ENCODE measurements around the gene ACADS.

Gene ACADS

DNA sequence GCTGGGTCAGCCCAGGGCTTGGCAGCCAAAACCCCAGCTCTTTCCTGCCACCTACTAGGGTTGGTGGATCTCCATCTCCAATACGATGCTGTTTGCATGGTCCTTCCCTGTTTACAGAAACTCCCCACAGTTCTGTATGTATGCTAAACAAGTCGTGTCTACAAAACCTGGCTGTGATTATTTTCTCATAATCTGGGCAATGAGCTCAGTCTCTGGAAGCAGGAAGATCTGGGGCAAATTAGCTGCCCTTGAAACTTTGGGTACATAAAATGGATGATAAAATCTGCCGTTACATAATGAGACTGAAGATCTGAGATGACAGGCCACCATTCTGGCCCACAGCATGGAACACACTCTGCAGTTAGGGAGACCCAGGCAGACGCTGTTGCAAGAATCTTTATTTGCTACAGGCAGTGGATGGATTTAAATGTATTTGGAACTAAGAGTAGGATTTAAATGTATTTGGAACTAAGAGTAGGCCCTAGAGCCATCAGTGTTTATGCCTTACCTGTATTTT, 31.7 kb downstream of the ACADS start:
- DNase-seq (ENCODE audit: low read depth in 2 of 2), result no peak

DNA sequence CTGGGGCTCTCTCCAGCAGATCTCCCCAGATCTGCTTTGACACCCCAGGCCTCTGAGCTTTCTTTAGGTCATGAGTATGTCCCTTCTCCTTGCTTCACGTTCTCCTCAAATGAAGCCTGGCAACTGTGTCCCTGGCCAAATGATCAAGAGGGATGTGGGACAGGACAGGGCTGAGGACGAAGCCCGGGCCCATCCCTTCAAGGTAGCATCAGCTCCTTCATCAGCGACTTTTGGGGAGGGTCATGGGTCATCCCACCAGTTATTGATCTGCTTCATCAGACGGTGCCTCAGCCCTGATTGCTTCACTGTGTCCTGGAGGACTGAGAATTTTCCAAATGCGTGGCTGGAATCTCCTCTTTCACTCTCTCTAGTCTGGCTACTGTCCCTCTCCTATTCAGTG, 32.3 kb downstream of the ACADS start:
- no peak for DNase-seq (ENCODE audit: low read depth in 2 of 2)

DNA sequence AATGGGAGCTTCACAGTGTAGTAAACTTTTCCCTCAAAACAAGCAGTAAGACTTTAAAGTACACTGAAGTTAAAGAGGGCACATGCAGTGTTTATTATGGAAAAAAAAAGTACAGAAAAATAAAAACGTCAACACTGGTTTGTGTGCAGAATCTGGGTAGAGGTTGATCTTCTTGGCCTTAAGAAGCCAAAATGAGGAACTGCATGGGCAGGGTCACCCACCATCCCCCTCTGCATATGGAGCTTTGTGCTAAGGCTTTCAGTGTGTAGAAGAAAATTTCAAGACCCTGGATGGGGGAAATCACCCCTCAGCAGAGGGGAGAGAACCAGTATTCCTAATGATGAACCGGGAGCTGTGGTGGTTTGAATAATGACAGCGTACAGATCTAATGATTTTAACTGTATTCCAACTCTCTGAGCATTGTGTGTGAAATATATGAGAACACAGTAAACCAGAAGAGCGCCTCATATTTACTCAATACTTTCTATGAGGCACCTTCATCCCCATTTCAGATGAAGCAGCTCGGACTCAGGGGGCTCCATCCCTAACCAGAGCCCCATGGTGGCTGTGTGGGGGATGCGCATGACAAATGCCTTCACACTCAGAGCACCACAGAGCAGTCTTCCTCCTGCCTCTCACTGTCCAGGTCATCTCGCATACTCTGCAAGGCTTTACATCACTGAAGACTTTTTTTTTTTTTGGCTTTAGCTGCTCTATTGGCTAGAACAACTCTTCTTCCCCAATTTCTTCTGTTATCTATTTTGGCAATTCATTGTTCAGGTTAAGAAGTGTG, 33.4 kb downstream of the ACADS start:
- DNase-seq (ENCODE audit: low read depth in 2 of 2), result no peak

DNA sequence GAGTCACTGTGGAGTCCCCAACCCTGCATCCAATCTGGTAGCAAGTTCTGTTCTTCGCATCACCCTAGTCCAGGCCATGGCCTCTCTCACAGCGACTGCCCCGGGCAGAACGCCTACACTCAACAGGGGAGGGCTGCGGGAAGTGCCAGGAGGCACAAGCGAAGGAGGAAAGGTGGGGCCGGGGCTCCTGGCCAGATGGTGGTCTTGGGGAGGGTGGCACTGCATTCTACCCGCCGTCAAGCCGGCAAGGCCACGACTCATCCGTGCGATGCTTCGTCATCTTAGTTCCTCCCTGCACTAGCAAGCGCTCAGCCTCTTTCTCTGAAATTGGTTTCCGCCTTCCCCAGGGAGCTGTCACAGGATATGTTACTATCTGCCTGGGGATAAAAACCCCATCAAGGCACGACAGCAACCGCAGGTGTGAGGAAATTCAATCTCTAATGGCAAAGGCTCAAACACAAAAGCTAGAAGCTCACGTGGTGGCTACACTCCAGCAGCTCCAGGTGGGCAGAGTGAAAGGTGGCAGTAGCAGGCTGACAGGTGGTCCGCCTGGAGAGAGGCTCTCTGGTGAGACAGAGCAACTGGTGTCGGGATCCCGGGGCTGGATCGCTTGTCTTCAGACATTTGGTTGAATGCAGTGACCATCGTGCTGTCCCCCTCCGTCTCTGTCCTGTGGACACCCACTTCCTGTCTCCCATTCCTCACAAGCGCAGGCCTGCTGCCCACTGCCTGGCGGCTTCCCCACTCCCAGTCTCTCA, 34.1 kb downstream of the ACADS start:
- DNase-seq (ENCODE audit: low read depth in 2 of 2), result no peak

DNA sequence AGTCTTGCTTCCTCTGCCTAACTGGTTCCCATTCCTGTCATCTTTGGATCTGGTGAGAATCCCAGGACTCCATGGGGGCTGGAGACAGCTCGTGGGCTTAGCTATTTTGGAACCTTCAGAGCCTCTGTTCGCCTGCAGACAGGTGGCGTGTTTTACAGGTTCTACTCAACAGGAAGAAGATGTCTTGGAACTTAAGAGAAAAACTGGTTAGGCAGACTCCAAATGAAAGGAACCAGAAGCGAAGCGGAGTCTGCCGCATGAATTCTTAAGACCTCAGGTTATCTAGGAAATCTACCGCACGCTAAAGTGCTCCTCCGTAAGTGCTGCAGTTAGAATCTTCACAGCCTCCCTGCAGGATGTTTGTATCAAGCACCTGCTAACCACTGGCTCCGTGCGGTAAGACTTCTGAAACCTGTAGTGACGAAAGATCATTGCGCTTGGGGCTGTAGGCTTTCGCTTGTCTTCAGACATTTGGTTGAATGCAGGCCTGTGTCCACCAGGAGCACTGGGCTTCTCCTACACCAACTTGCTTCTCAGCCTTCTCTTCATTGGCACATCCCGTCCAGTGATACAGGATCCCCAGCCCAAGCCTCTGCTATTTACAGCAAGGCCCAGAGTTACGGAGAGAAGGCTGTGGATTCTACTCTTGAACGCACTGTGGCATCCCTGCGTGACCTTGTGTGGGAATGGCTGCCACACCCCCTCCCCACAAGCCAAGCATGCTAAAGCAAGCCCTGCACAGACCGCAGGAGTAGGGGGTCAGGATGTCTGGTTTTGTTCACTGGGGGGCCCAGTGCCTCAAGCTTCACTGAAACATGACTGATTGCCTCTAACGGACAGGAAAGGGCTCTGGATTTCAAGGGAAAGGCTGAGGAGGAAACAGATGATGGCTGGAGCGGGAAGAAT, 35.0 kb downstream of the ACADS start:
- DNase-seq (ENCODE audit: low read depth in 2 of 2), result no peak

DNA sequence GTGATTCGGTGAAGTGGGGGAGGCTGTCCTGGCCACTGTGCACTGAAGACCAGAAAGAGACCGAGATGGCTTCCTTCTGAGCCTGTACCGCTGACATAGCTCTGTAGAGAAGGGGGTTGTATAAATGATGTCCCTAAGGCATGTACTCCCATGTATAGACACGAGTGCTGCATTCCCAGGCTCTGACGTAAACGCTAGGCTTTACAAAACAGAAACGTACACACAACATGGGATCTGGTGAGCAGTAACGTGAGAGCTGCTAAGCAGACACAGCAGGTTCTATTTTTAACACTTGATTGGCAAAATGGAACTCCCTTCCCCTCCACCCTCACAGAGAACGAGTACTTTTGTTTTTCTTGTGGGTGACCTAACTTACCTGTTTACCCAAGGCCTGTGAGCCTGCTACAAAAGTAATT, 35.9 kb downstream of the ACADS start:
- DNase-seq (ENCODE audit: low read depth in 2 of 2), result no peak

DNA sequence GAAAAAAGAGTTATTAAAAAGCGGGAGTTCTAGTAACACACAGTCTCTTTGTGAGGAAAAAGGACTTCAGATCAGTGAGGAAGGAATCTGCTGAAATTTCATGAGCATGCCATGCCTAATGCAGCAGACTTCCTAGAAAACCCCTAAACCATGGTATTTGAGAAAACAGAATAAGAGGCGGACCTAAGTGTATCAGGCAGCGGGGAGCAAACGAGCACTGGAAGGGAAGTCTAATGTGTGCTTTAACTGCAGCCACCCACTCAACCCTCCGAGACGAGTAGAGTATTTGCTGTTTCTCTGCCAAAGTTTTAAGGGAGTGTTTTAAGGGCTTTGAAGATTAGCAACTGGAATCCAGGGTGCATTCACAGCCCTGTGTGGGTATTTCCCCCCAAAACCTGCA, 36.5 kb downstream of the ACADS start:
- no peak for DNase-seq (ENCODE audit: low read depth in 2 of 2)

DNA sequence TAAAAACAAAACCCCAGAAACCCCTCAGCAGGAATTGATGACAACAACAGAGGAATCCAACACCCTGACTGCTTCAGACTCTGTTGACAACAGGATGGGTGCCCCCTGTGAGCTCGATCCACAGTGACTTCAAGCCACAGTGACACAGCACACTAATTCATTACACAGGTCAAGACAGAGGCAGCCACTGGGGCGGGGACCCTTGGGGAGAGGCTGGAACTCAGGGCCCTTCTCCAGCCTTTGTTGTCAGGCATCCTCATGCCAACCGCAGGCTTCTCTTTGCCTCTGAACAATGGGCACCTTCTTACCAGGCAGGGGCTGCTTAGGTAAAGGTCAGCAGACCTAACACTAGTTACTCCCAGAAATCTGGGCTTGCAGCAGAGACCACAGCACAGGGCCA, 37.6 kb downstream of the ACADS start:
- no peak for DNase-seq (ENCODE audit: low read depth in 2 of 2)

DNA sequence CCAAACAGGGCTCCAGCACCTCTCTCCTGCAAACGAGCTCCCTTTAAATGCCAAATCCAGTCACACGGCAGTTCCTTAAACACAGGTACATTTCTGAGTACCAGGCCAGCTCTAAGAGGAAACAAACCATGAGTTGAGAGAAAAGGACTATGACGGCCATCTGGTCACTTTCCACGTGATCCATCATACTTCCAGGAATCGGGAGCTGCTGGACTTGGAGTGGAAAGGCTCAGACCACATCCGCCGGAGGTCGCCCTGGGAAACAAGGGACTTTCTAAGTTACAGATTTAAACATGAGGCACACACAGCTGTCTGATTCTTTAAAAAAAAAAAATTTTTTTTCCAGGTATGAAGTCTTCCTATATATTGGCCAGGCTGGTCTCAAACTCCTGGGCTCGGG, 39.2 kb downstream of the ACADS start:
- DNase-seq (ENCODE audit: low read depth in 2 of 2), result no peak

DNA sequence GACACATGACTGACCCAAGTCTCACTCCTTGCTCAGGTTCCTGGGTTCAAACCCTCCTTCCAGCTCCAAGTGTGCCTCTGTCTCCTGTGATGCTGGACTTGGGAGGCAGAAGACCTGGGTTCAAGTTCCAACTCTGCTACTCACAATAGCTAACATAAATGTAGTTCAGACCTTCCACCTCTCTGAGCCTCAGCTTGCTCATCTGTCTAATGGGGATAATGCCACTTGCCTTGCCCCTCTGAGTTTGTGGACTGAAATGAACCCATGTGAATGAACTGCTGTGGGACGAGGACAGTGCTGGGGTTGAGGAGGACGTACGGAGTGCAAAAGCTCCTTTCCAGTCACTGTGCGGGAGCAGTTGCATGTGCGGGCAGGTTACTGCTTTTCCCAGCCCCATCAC, 40.9 kb downstream of the ACADS start:
- DNase-seq (ENCODE audit: low read depth in 2 of 2), result no peak

DNA sequence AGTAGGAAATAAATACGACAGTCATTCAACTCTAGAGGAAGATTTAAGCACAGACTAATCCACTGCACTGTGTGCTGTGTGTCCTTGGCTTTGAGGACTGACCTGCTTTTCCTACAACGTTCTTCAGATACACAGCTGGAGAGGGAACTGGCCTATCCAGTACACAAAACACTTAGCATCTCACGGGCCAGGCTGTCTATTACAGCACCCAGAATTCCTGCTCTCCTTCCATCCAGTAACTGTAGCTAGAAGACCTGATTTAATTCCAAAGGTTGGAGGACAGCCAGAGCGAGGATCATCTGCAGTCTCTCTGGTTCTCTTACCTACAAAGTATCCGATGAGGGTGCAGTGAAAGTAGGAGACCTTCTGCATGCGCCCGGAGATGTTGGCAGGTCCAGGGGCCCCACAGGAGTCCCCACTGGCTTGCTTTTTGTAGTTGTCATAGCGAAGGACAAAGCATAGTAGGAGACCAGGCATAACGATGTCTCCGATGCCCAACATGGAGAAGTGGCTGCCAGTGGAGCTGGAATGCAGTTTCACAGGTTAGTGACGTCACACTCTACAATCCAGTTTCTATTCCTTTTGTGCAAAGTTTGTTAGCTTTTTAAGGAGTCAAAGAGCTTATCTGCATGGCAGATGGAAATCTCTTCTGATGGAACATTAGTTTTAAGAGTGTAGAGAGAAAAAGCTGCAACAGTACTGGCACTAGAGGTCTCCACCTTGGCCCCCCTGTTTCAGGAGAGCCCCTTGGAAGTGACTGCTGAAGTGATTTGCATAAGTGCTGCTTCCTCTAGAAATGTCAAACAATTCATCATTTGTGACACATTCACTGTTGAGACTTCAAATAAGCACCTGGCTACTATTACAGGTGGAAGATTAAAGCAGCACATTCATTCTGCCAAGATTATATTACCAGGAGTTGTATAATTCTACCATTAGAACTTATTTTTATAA, 41.7 kb downstream of the ACADS start:
- no peak for DNase-seq (ENCODE audit: low read depth in 2 of 2)

DNA sequence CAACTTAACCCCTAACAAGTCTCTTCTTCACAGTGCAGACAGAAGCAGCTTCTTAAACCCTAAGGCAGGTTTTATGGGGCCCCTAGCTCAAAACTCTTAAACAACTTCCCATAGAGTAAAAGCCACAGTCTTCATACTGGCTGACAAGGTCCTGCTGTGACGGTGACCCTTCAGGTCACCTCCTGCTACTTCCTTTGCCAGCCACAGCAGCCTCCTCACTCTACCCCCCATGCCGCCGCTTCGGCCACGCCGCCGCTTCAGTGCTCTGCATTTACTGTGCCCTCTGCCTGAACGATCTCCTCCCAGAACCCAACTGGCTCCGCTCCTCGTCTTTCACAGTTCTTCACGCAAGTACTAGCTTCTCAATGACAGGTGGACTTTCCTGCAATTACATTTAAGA, 45.5 kb downstream of the ACADS start:
- no peak for DNase-seq (ENCODE audit: low read depth in 2 of 2)

DNA sequence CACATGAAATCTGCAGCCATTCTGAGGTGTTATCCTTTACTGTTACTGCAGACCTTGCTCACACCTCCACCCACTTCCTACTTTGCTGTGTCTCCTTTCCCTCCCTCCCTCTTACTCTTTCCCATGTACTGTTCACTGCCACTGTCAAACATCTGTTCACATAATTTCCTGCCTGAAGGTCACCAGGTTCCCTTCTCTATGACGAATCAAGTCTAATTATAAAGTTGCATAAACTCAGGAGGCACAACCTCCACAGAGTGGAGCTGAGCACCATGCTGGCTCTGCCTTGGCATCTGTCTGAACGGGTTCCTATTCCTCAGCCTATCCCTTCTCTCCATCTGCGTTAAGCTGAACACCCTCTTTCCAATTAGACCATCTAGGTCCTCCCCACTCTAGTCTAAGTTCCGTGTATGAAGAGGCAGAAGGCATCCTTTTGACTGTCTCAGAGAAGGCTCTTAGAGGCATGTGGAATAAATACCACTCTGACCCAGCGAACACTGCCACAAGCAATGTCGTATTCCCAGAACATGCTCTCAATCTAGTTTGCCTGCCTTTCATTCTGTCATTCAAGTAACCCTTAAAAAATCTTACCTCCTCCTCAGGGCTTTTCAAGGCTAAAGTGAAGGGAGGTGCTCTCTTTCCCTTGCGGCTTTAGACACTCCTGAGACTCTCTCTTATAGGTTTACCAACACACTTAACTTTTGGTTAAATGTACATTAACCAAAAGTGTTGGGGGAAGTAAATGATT, 48.7 kb downstream of the ACADS start:
- DNase-seq (ENCODE audit: low read depth in 2 of 2), result no peak

DNA sequence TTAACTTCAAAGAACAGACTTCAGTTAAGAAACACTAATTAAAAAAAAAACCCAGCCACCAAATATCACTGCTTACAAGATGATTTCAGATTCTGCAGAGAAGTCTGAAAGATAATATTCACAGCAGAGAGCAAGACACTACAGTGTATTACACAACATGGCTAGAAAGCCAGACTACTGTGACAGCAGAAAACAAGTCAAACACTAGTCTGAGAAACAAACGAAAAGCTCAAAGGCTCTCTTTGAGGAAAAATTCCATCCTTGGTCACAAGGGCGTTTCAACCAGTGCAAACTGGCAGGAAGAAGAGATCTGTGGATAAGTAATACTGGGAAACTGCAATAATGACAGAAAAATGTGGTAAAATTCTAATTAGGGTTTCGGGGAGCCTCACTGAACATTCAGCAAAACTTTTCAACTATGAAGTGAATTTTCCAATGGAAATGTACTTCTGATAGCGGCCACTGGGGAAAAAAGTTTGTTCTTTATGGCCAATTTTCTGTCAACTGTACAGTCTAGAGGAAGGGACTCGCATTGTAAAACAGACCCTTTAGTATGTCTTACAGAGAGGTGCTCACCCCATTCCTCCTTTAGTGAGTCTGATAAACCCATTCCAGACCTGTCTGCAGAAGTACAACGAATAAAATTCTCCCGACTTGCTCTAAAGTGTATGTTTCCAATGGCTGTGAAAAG, 50.4 kb downstream of the ACADS start:
- no peak for DNase-seq (ENCODE audit: low read depth in 2 of 2)

DNA sequence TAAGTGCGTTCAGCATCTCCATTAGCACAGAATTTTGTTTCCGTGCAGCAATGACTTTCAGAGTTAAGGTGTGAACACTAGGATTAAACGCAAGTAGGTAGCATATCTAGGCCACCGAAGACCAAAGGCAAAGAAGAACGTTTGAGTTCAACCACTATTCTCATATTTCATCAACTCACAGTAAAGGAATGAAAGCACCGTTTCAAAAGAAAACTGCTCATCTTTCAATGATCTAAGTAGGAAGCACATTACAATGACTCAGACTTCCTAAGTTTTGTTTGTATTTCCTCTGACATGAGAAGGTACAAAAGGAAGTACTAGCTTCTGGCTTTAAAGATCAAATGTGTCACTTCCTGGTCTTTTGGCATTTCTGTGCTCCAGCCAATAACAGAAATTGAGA, 57.6 kb downstream of the ACADS start:
- DNase-seq (ENCODE audit: low read depth in 2 of 2), result peak in 1 of 2 donors; percentile 15

DNA sequence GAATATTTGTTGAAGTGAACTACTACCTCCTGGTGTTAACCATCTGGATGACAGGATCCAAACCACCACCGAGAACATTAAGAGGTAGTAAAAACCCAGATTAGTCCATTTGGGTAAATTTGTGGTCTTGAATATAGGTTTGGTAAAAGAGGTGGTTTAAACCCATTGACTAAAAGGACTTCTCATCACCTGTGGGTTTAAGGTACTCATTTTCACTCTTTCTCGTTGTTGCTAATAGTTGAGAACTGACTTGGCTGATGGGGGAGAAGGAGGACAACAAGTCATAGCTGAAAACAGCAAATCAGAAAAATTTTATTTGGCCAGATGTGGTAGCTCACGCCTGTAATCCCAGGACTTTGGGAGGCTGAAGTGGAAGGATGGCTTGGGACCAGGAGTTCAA, 59.2 kb downstream of the ACADS start:
- no peak for DNase-seq (ENCODE audit: low read depth in 2 of 2)

DNA sequence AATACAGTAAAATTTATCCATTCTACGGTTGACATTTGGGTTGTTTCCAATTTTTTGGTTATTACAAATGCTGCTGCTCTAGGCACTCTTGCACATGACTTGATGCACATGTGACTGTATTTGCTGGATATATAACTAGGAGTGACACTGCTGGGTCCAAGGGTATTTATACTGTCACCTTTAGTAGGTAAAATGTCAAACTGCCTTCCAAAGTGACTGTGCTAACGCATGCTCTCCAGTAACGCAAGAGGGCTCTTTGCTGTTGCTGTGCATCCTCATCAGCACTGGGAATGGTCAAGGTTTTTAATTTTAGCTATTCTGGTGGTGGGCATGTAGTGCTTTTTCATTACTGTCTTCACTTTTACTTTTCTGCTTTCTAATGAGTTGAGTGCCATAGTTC, 62.3 kb downstream of the ACADS start:
- no peak for DNase-seq (ENCODE audit: low read depth in 2 of 2)

Measured in stimulated activated CD8-positive, alpha-beta memory T cell treated with anti-CD3 and anti-CD28 coated beads, Interleukin-15, amount 100 ng/mL, for 48 hours (primary cell).